Esophagus squamous epithelium (tissue), 4 donors: ENCODE measurements around the gene RAB14.

Experiments
- CTCF ChIP-seq, 6 experiments: fragments of 450-650 bp in 4 of 6; fragments of 200-600 bp in 2 of 6; sonication (generic) in 2 of 6; IDR thresholded peaks; one replicate each; pipeline ENCODE4 v1.5.1; 2016 to 2019; ENCODE audit warnings: antibody characterized with exemption in 6 of 6, mild to moderate bottlenecking in 4 of 6, moderate library complexity in 4 of 6
- POLR2A ChIP-seq, 4 donors: fragments of 450-650 bp; IDR thresholded peaks; one replicate each; pipeline ENCODE4 v1.6.1; 2017; ENCODE audit warnings: antibody characterized with exemption in 4 of 4, mild to moderate bottlenecking in 4 of 4, moderate library complexity in 3 of 4

- TF ChIP-seq CTCF (IDR thresholded peaks at IDR 0.05) (no peak), POLR2A (IDR thresholded peaks at IDR 0.05) (no peak)
Observed at GRCh38 chr9:121237916-121238315, 36.2 kb upstream of the RAB14 start.
